H1 (cell line): ENCODE results near the gene ARL5A. TPM values are rescaled to one million over a fixed set of nuclear protein-coding genes. Genes with fewer than 3 reads are reported as not detected.

Source experiments
- CTCF ChIA-PET: fragments of 300-600 bp; sonication (Branson Sonifier 250); formaldehyde crosslinking; loops from one replicate; lab custom pipeline; 2021; ENCODE audit not compliant: partially characterized antibody; lab: Charles Lee
- POLR2A ChIA-PET: fragments of 300-600 bp; sonication (Branson Sonifier 250); formaldehyde crosslinking; loops from one replicate; lab custom pipeline; 2021; ENCODE audit warnings: inconsistent platforms; ENCODE audit not compliant: partially characterized antibody; lab: Charles Lee
- DNase-seq, 2 experiments: peaks; one replicate each; pipeline versions ENCODE4 v3.0.0 to v3.0.0-alpha.2; 2010 to 2022; ENCODE audit warnings: low spot score in 2 of 2, low read depth in 1 of 2, mixed read lengths in 1 of 2
- FAIRE-seq: peaks from 2 replicates; lab custom pipeline; 2011; peaks lifted over from hg19 to GRCh38; lab: Jason Lieb, UNC
- H2AFZ ChIP-seq: 2 replicates; pipeline ENCODE4 v1.8.1; 2012; ENCODE audit warnings: low read length, inconsistent platforms
- H2AK5ac ChIP-seq: 2 replicates; pipeline ENCODE4 v1.6.1; 2013; ENCODE audit warnings: low read depth, low read length
- H2BK120ac ChIP-seq: replicated peaks from 2 replicates; pipeline ENCODE3; 2013; ENCODE audit warnings: low read depth, low read length, inconsistent platforms
- H2BK12ac ChIP-seq: 2 replicates; pipeline ENCODE4 v1.6.1; 2013; ENCODE audit warnings: low read depth, low read length
- H2BK15ac ChIP-seq: 2 replicates; pipeline ENCODE4 v1.6.1; 2013; ENCODE audit warnings: low read length
- H2BK20ac ChIP-seq: 2 replicates; pipeline ENCODE4 v1.6.1; 2013; ENCODE audit warnings: low read length
- H2BK5ac ChIP-seq: 2 replicates; pipeline ENCODE4 v1.6.1; 2013; ENCODE audit warnings: low read depth, low read length
- H3K14ac ChIP-seq: 2 replicates; pipeline ENCODE4 v1.6.1; 2013; ENCODE audit warnings: inconsistent platforms; ENCODE audit not compliant: insufficient read length
- H3K18ac ChIP-seq: 2 replicates; pipeline ENCODE4 v1.6.1; 2013; ENCODE audit warnings: low read length; ENCODE audit errors: extremely low read depth
- H3K23ac ChIP-seq: 2 replicates; pipeline ENCODE4 v1.6.1; 2013; ENCODE audit warnings: inconsistent platforms; ENCODE audit not compliant: insufficient read length
- H3K23me2 ChIP-seq: 2 replicates; pipeline ENCODE4 v1.6.1; 2013; ENCODE audit warnings: low read depth, low read length
- H3K27ac ChIP-seq: 2 replicates; pipeline ENCODE4 v1.6.1; 2011; ENCODE audit warnings: low read depth, low read length, inconsistent platforms
- H3K27me3 ChIP-seq, 4 experiments: replicated peaks in 1 of 4; 1 replicate in 1 of 4; 2 replicates in 3 of 4; pipeline versions ENCODE4 v1.6.1 to v1.8.1; 2011 to 2013; ENCODE audit warnings: low read length in 3 of 4, mild to moderate bottlenecking in 3 of 4, inconsistent platforms in 2 of 4, mixed read lengths in 2 of 4, moderate library complexity in 1 of 4; ENCODE audit not compliant: control insufficient read depth in 3 of 4, insufficient read depth in 3 of 4; ENCODE audit errors: extremely low read depth in 1 of 4
- H3K36me3 ChIP-seq, 4 experiments: 2 replicates each; pipeline versions ENCODE4 v1.6.1 to v1.8.1; 2011 to 2013; ENCODE audit warnings: mild to moderate bottlenecking in 4 of 4, low read length in 3 of 4, moderate library complexity in 2 of 4, control low read depth in 1 of 4, inconsistent platforms in 1 of 4; ENCODE audit not compliant: insufficient read depth in 4 of 4, control insufficient read depth in 2 of 4
- H3K4ac ChIP-seq: replicated peaks from 2 replicates; pipeline ENCODE3; 2013; ENCODE audit warnings: low read length, low read depth, mixed read lengths, inconsistent platforms; ENCODE audit not compliant: insufficient read length
- H3K4me1 ChIP-seq, 4 experiments: replicated peaks in 1 of 4; 1 replicate in 1 of 4; 2 replicates in 3 of 4; pipeline versions ENCODE4 v1.6.1 to v1.8.1; 2011 to 2013; ENCODE audit warnings: low read length in 3 of 4, inconsistent platforms in 2 of 4, mixed read lengths in 1 of 4; ENCODE audit not compliant: insufficient read depth in 4 of 4, control insufficient read depth in 3 of 4
- H3K4me2 ChIP-seq, 2 experiments: 2 replicates each; pipeline versions ENCODE4 v1.6.1 to v1.8.1; 2011 to 2013; ENCODE audit warnings: low read depth in 2 of 2, low read length in 2 of 2, control low read depth in 1 of 2, inconsistent platforms in 1 of 2, mild to moderate bottlenecking in 1 of 2; ENCODE audit not compliant: insufficient read depth in 1 of 2
- H3K4me3 ChIP-seq, 4 experiments: fragments of 200-600, 300-600 bp in 1 of 4; sonication (generic), shearing (Covaris generic), sonication (Bioruptor Twin) in 1 of 4; 2 replicates each; pipeline versions ENCODE4 v1.5.1 to v1.8.1; 2011 to 2016; ENCODE audit warnings: low read length in 4 of 4, low read depth in 3 of 4, control low read depth in 2 of 4, inconsistent platforms in 2 of 4, mild to moderate bottlenecking in 2 of 4, mixed read lengths in 1 of 4, moderate library complexity in 1 of 4; ENCODE audit not compliant: insufficient read depth in 2 of 4; ENCODE audit errors: extremely low read depth in 1 of 4
- H3K56ac ChIP-seq: replicated peaks from 2 replicates; pipeline ENCODE3; 2013; ENCODE audit warnings: low read depth, mild to moderate bottlenecking, mixed read lengths, low read length, inconsistent platforms; ENCODE audit not compliant: insufficient read length
- H3K79me1 ChIP-seq: 2 replicates; pipeline ENCODE4 v1.6.1; 2013; ENCODE audit warnings: low read depth, low read length, control low read depth
- H3K79me2 ChIP-seq, 2 experiments: 2 replicates each; pipeline versions ENCODE4 v1.6.1 to v1.8.1; 2012 to 2013; ENCODE audit warnings: low read length in 2 of 2, mild to moderate bottlenecking in 2 of 2, inconsistent platforms in 1 of 2; ENCODE audit not compliant: insufficient read depth in 2 of 2, control insufficient read depth in 1 of 2
- H3K9ac ChIP-seq, 4 experiments: replicated peaks in 1 of 4; 1 replicate in 1 of 4; 2 replicates in 3 of 4; pipeline versions ENCODE4 v1.6.1 to v1.8.1; 2011 to 2013; ENCODE audit warnings: low read depth in 3 of 4, low read length in 3 of 4, control low read depth in 2 of 4, mild to moderate bottlenecking in 2 of 4, moderate library complexity in 2 of 4, inconsistent platforms in 1 of 4; ENCODE audit errors: extremely low read depth in 1 of 4
- H3K9me3 ChIP-seq, 2 experiments: 2 replicates each; pipeline versions ENCODE4 v1.6.1 to v1.8.1; 2012 to 2013; ENCODE audit warnings: mild to moderate bottlenecking in 2 of 2, moderate library complexity in 2 of 2, control low read depth in 1 of 2, inconsistent platforms in 1 of 2, low read depth in 1 of 2, low read length in 1 of 2, mixed read lengths in 1 of 2; ENCODE audit not compliant: insufficient read depth in 2 of 2
- H4K20me1 ChIP-seq, 2 experiments: replicated peaks in 1 of 2; 2 replicates each; pipeline versions ENCODE3 to v1.8.1; 2011 to 2013; ENCODE audit warnings: inconsistent platforms in 2 of 2, low read length in 2 of 2, mild to moderate bottlenecking in 1 of 2; ENCODE audit not compliant: insufficient read depth in 2 of 2, control insufficient read depth in 1 of 2
- H4K5ac ChIP-seq: 2 replicates; pipeline ENCODE4 v1.6.1; 2013; ENCODE audit warnings: low read length, low read depth, mixed read lengths, inconsistent platforms; ENCODE audit not compliant: insufficient read length
- H4K8ac ChIP-seq: 2 replicates; pipeline ENCODE4 v1.8.0; 2013; ENCODE audit warnings: mild to moderate bottlenecking, moderate library complexity, low read length, inconsistent platforms; ENCODE audit not compliant: insufficient read depth; ENCODE audit errors: extremely low read depth
- H4K91ac ChIP-seq: replicated peaks from 2 replicates; pipeline ENCODE3; 2013; ENCODE audit warnings: low read length, mixed read lengths, inconsistent platforms; ENCODE audit not compliant: insufficient read length
- SIRT6 ChIP-seq: IDR thresholded peaks from one replicate; pipeline ENCODE4 v1.7.1; 2012; ENCODE audit warnings: low read length, inconsistent platforms
- WGBS, 2 experiments: shearing (Covaris generic) in 1 of 2; methylation state at CpG; one replicate each; pipeline versions ENCODE4 v1.1.6 to v1.1.7; 2013 to 2015; ENCODE audit warnings: low lambda C conversion rate in 2 of 2, mixed read lengths in 2 of 2, inconsistent platforms in 1 of 2, low coverage in 1 of 2, missing lambda C conversion rate in 1 of 2; ENCODE audit not compliant: insufficient replicate concordance in 2 of 2, insufficient coverage in 1 of 2, insufficient read length in 1 of 2; ENCODE audit errors: extremely low coverage in 1 of 2, missing lambda C conversion rate in 1 of 2; 5-methylcytosine and 5-hydroxymethylcytosine counted together
- polyA plus RNA-seq, 7 experiments: library from polyadenylated mRNA; depleted of rRNA in 3 of 7; stranded (reverse) in 5 of 7; unstranded in 2 of 7; fragments of >200 nt in 5 of 7; fragments of 200-250 nt in 2 of 7; gene quantifications; 1 replicate in 5 of 7; 2 replicates in 1 of 7; 4 replicates in 1 of 7; pipeline versions ENCODE4 v1.2.1 to v1.2.3, GENCODE V29; 2011 to 2013; ENCODE audit warnings: missing spikeins in 2 of 7, mixed read lengths in 2 of 7
- total RNA-seq: library from RNA; stranded (reverse); fragmentation: NEBNext Ultra II Directional; extraction: Animal tissue kit (Norgen Biotek cat#: 25700); gene quantifications from 2 replicates; pipeline ENCODE4 v1.2.1, GENCODE V29; 2021

Gene ARL5A
- total and polyA plus RNA-seq, 2 of the 8 experiments (the other 6 are each of a cell fraction or from before 2014, with no cell fraction given) = 12.6 to 86.3 TPM

- Histone ChIP-seq H3K18ac (no peak overlapping the region), H2AFZ (no peak overlapping the region), H3K9me3 (no peaks in the 10 kb centered on the region), H2BK20ac (no peak overlapping the region), H3K14ac (no peak overlapping the region), H3K4me3 (no peak overlapping the region), H2BK5ac (no peak overlapping the region), H3K27me3 (no peaks in the 10 kb centered on the region), H3K4ac (no peak overlapping the region), H3K23ac (no peak overlapping the region), H3K36me3 (peaks cover 0 to 2% (median 0%) of the 10 kb centered on the region in 4 experiments; a peak in 1 of 8 replicates), H4K8ac (no peak overlapping the region), H2AK5ac (no peak overlapping the region), H3K4me1 (no peaks in the 10 kb centered on the region), H3K79me1 (no peaks in the 10 kb centered on the region), H3K79me2 (no peaks in the 10 kb centered on the region)
- CTCF ChIA-PET = interaction anchor here (1.3 kb wide), 1 partner anchor 9 kb away, joined by 3 read pairs; no protein-coding TSS in a partner anchor
- no peak for TF ChIP-seq SIRT6
- TF ChIP-seq, all 59 proteins: peak for 0
- 91% methylated on average over 2 of the region's 2 CpGs; no CpG with 5 or more reads in 1 of the 2 experiments for WGBS, 2 experiments
- H4K91ac ChIP-seq = no peak overlapping the region
- H3K27ac ChIP-seq = no peak overlapping the region
- H2BK12ac ChIP-seq = no peak overlapping the region
- no peaks in the 10 kb centered on the region for H3K23me2 ChIP-seq
- no peak overlapping the region for H3K56ac ChIP-seq
- no peak overlapping the region for H2BK120ac ChIP-seq
- no peak overlapping the region for H3K9ac ChIP-seq
- POLR2A ChIA-PET = no interaction called here
- H4K20me1 ChIP-seq = no peaks in the 10 kb centered on the region
- FAIRE-seq (no peak), DNase-seq (no peak)
- H3K4me2 ChIP-seq = no peak overlapping the region
- no peak overlapping the region for H2BK15ac ChIP-seq
- no peak overlapping the region for H4K5ac ChIP-seq
Observed at GRCh38 chr2:151770995-151771394, 57.2 kb downstream of the ARL5A start.
